B cell (primary cell): ENCODE measurements around the gene NUDCD3.

Experiments used
- CTCF ChIP-seq: fragments of 200-600 bp; IDR thresholded peaks from one replicate; pipeline ENCODE4 v1.8.0; 2022; ENCODE audit warnings: antibody characterized with exemption, mild to moderate bottlenecking
- EZH2 ChIP-seq: IDR thresholded peaks from 2 replicates; pipeline ENCODE4 v1.6.1; 2012; ENCODE audit warnings: borderline replicate concordance, low read depth, mild to moderate bottlenecking, moderate library complexity, low read length; ENCODE audit not compliant: insufficient read depth, poor library complexity, severe bottlenecking

- TF ChIP-seq EZH2 (no peak), CTCF (no peak)
Observed at GRCh38 chr7:44518761-44519160, 28.3 kb upstream of the NUDCD3 start.
